ENCODE data around the gene ABHD5.

- TF ChIP-seq CTCF (IDR thresholded peaks at IDR 0.05): no peak
- TF ChIP-seq POLR2A (IDR thresholded peaks at IDR 0.05): no peak
Measured at GRCh38 chr3:43692085-43692855, 1.5 kb downstream of the ABHD5 start.

Measured in uterus (tissue), 2 donors.